ENCODE measurements around the gene CBR3. TPM values are rescaled to one million over a fixed set of nuclear protein-coding genes. Genes with fewer than 3 reads are reported as not detected.
A peak's percentile ranks its signal among the peaks of the same experiment; 100 is the strongest.

The CBR3 gene
- total and polyA plus RNA-seq, 2 of the 13 experiments (the other 11 are each of a cell fraction or from before 2014, with no cell fraction given), result not detected

- TF ChIP-seq REPIN1 (CRISPR knock-in tag; IDR thresholded peaks at IDR 0.05; ENCODE audit: borderline replicate concordance, low read depth) (no peak), RCOR2 (CRISPR knock-in tag; IDR thresholded peaks at IDR 0.05) (no peak), SOX6 (IDR thresholded peaks at IDR 0.05) (no peak), SOX6 (CRISPR knock-in tag; IDR thresholded peaks at IDR 0.05) (peak; percentile 28; the same call in 1 of the 2 replicates), ZNF619 (CRISPR knock-in tag; IDR thresholded peaks at IDR 0.05) (no peak), GATAD2A (CRISPR knock-in tag; IDR thresholded peaks at IDR 0.05) (0 out of 2 replicates have a peak, but pooled peaks have one; percentile 39), ZNF878 (CRISPR knock-in tag; IDR thresholded peaks at IDR 0.05) (no peak), CEBPB (IDR thresholded peaks at IDR 0.05; ENCODE audit: borderline replicate concordance, low read depth, low read length) (peak; percentile 83), NR2F6 (IDR thresholded peaks at IDR 0.05) (peak; percentile 66), NR2F6 (CRISPR knock-in tag; IDR thresholded peaks at IDR 0.05) (peak; percentile 76), NR2F1 (CRISPR knock-in tag; IDR thresholded peaks at IDR 0.05) (peak; percentile 58 to 59; a peak in 2 of 4 replicates), RXRB (CRISPR knock-in tag; IDR thresholded peaks at IDR 0.05; ENCODE audit: borderline replicate concordance) (0 out of 2 replicates have a peak, but pooled peaks have one; percentile 21), HOXA9 (CRISPR knock-in tag; IDR thresholded peaks at IDR 0.05; ENCODE audit: borderline replicate concordance) (no peak), RARA (CRISPR knock-in tag; IDR thresholded peaks at IDR 0.05) (peak; percentile 56), NR2F2 (IDR thresholded peaks at IDR 0.05; ENCODE audit: borderline replicate concordance, low read depth) (0 out of 2 replicates have a peak, but pooled peaks have one; percentile 33)
- TF ChIP-seq, protein P1, sequence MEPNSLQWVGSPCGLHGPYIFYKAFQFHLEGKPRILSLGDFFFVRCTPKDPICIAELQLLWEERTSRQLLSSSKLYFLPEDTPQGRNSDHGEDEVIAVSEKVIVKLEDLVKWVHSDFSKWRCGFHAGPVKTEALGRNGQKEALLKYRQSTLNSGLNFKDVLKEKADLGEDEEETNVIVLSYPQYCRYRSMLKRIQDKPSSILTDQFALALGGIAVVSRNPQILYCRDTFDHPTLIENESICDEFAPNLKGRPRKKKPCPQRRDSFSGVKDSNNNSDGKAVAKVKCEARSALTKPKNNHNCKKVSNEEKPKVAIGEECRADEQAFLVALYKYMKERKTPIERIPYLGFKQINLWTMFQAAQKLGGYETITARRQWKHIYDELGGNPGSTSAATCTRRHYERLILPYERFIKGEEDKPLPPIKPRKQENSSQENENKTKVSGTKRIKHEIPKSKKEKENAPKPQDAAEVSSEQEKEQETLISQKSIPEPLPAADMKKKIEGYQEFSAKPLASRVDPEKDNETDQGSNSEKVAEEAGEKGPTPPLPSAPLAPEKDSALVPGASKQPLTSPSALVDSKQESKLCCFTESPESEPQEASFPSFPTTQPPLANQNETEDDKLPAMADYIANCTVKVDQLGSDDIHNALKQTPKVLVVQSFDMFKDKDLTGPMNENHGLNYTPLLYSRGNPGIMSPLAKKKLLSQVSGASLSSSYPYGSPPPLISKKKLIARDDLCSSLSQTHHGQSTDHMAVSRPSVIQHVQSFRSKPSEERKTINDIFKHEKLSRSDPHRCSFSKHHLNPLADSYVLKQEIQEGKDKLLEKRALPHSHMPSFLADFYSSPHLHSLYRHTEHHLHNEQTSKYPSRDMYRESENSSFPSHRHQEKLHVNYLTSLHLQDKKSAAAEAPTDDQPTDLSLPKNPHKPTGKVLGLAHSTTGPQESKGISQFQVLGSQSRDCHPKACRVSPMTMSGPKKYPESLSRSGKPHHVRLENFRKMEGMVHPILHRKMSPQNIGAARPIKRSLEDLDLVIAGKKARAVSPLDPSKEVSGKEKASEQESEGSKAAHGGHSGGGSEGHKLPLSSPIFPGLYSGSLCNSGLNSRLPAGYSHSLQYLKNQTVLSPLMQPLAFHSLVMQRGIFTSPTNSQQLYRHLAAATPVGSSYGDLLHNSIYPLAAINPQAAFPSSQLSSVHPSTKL (CRISPR knock-in tag; IDR thresholded peaks at IDR 0.05), result peak; percentile 23; the same call in 1 of the 2 replicates
Observed at GRCh38 chr21:36149788-36150711, 15.2 kb downstream of the CBR3 start (continued).
